Measurements from ENCODE around the gene PTPRB.

PTPRB gene

GRCh38 chr12:70584332-70584731 is 52.9 kb downstream of the PTPRB start:
- Histone ChIP-seq H3K9me3 (no peaks in the 10 kb centered on the region; the same call in 1 of the 2 replicates), H3K4me3 (ENCODE audit: low read depth, low read length) (no peak overlapping the region), H3K36me3 (peaks cover 28% of the 10 kb centered on the region), H3K27me3 (no peaks in the 10 kb centered on the region), H3K4me1 (no peaks in the 10 kb centered on the region)
- TF ChIP-seq CTCF (IDR thresholded peaks at IDR 0.05; ENCODE audit: low read depth, low read length), result no peak
- no peak for DNase-seq

- DNase-seq, result no peak
- Histone ChIP-seq H3K4me3 (ENCODE audit: low read depth, low read length) (no peak overlapping the region), H3K9me3 (no peaks in the 10 kb centered on the region; the same call in 1 of the 2 replicates), H3K4me1 (no peaks in the 10 kb centered on the region), H3K36me3 (peaks cover 25% of the 10 kb centered on the region), H3K27me3 (no peaks in the 10 kb centered on the region)
- no peak for TF ChIP-seq CTCF (IDR thresholded peaks at IDR 0.05; ENCODE audit: low read depth, low read length)
Measured at GRCh38 chr12:70583251-70583650, 54.0 kb downstream of the PTPRB start.

- Histone ChIP-seq H3K27me3 (no peaks in the 10 kb centered on the region), H3K4me1 (no peaks in the 10 kb centered on the region), H3K4me3 (ENCODE audit: low read depth, low read length) (no peak overlapping the region), H3K36me3 (peaks cover 17% of the 10 kb centered on the region), H3K9me3 (no peaks in the 10 kb centered on the region; the same call in 1 of the 2 replicates)
- no peak for DNase-seq
- no peak for TF ChIP-seq CTCF (IDR thresholded peaks at IDR 0.05; ENCODE audit: low read depth, low read length)
Measured at GRCh38 chr12:70581208-70581607, 56.0 kb downstream of the PTPRB start.

- no peaks in the 10 kb centered on the region for H3K4me1 ChIP-seq
- no peak overlapping the region for H3K4me3 ChIP-seq (ENCODE audit: low read depth, low read length)
- H3K27me3 ChIP-seq, result no peaks in the 10 kb centered on the region
- peaks cover 7% of the 10 kb centered on the region; the same call in 1 of the 2 replicates for H3K36me3 ChIP-seq
- no peak for TF ChIP-seq CTCF (IDR thresholded peaks at IDR 0.05; ENCODE audit: low read depth, low read length)
- H3K9me3 ChIP-seq, result no peaks in the 10 kb centered on the region
- no peak for DNase-seq
Measured at GRCh38 chr12:70577283-70577634, 60.0 kb downstream of the PTPRB start.

- H3K4me3 ChIP-seq (ENCODE audit: low read depth, low read length), result no peak overlapping the region
- H3K4me1 ChIP-seq, result no peaks in the 10 kb centered on the region
- no peaks in the 10 kb centered on the region for H3K27me3 ChIP-seq
- H3K36me3 ChIP-seq, result peaks cover 7% of the 10 kb centered on the region; the same call in 1 of the 2 replicates
- peak; percentile 88 for TF ChIP-seq CTCF (IDR thresholded peaks at IDR 0.05; ENCODE audit: low read depth, low read length)
- no peaks in the 10 kb centered on the region for H3K9me3 ChIP-seq
- DNase-seq, result no peak
Measured at GRCh38 chr12:70576341-70577282, 60.6 kb downstream of the PTPRB start.

- TF ChIP-seq CTCF (IDR thresholded peaks at IDR 0.05; ENCODE audit: low read depth, low read length), result no peak
Measured at GRCh38 chr12:70571705-70572268, 65.4 kb downstream of the PTPRB start.

More at GRCh38 chr12:70571705-70572268, 65.4 kb downstream of the PTPRB start:
- no peaks in the 10 kb centered on the region for H3K27me3 ChIP-seq
- H3K4me3 ChIP-seq (ENCODE audit: low read depth, low read length), result no peak overlapping the region
- DNase-seq, result no peak
- no peaks in the 10 kb centered on the region for H3K9me3 ChIP-seq
- H3K36me3 ChIP-seq, result peaks cover 15% of the 10 kb centered on the region
- H3K4me1 ChIP-seq, result no peaks in the 10 kb centered on the region

All from BE2C (cell line).